Mesenchymal stem cell (in vitro differentiated cells and primary cell): ENCODE measurements around the gene MAJIN.

Experiments used
- DNase-seq: peaks from one replicate; pipeline ENCODE4 v3.0.0-alpha.2; 2013
- H2AFZ ChIP-seq: one replicate; pipeline ENCODE4 v1.6.1; 2013; ENCODE audit warnings: low read depth, mild to moderate bottlenecking, control low read depth, inconsistent platforms, low read length, moderate library complexity
- H2AK5ac ChIP-seq: 2 replicates; pipeline ENCODE4 v1.6.1; 2013; ENCODE audit warnings: low read length, moderate library complexity, mild to moderate bottlenecking, inconsistent platforms; ENCODE audit not compliant: severe bottlenecking
- H2BK120ac ChIP-seq: one replicate; pipeline ENCODE4 v1.6.1; 2013; ENCODE audit warnings: low read depth, mild to moderate bottlenecking, inconsistent platforms, low read length, moderate library complexity
- H2BK12ac ChIP-seq, 2 experiments: one replicate each; pipeline ENCODE4 v1.6.1; 2013; ENCODE audit warnings: inconsistent platforms in 2 of 2, low read length in 2 of 2, mild to moderate bottlenecking in 2 of 2, moderate library complexity in 2 of 2, control low read depth in 1 of 2
- H2BK15ac ChIP-seq: one replicate; pipeline ENCODE4 v1.6.1; 2013; ENCODE audit warnings: mild to moderate bottlenecking, low read depth, inconsistent platforms; ENCODE audit not compliant: poor library complexity, severe bottlenecking
- H2BK5ac ChIP-seq: 2 replicates; pipeline ENCODE4 v1.6.1; 2013; ENCODE audit warnings: low read depth, mild to moderate bottlenecking, low read length, control low read depth, inconsistent platforms; ENCODE audit not compliant: poor library complexity, severe bottlenecking
- H3K14ac ChIP-seq, 2 experiments: one replicate each; pipeline ENCODE4 v1.6.1; 2013; ENCODE audit warnings: inconsistent platforms in 2 of 2, low read length in 2 of 2, control low read depth in 1 of 2, mild to moderate bottlenecking in 1 of 2, moderate library complexity in 1 of 2
- H3K18ac ChIP-seq, 2 experiments: one replicate each; pipeline ENCODE4 v1.6.1; 2013; ENCODE audit warnings: inconsistent platforms in 2 of 2, low read length in 2 of 2, control low read depth in 1 of 2, low read depth in 1 of 2, mild to moderate bottlenecking in 1 of 2
- H3K23ac ChIP-seq, 2 experiments: one replicate each; pipeline ENCODE4 v1.6.1; 2013; ENCODE audit warnings: inconsistent platforms in 2 of 2, low read length in 2 of 2, mild to moderate bottlenecking in 2 of 2, moderate library complexity in 2 of 2, control low read depth in 1 of 2
- H3K27ac ChIP-seq: 2 replicates; pipeline ENCODE4 v1.5.1; 2013; ENCODE audit warnings: mild to moderate bottlenecking, moderate library complexity, low read length, control low read depth, inconsistent platforms; ENCODE audit not compliant: poor library complexity, severe bottlenecking
- H3K27me3 ChIP-seq, 2 experiments: 2 replicates each; pipeline versions ENCODE4 v1.6.1 to v1.7.0; 2013; ENCODE audit warnings: low read length in 2 of 2, mild to moderate bottlenecking in 2 of 2, moderate library complexity in 2 of 2, control low read depth in 1 of 2, inconsistent platforms in 1 of 2; ENCODE audit not compliant: control insufficient read depth in 1 of 2, insufficient read depth in 1 of 2
- H3K36me3 ChIP-seq, 2 experiments: 2 replicates each; pipeline versions ENCODE4 v1.6.1 to v1.7.0; 2013; ENCODE audit warnings: low read length in 2 of 2, control low read depth in 1 of 2, inconsistent platforms in 1 of 2, low read depth in 1 of 2, mild to moderate bottlenecking in 1 of 2; ENCODE audit not compliant: insufficient read depth in 2 of 2, control insufficient read depth in 1 of 2
- H3K4ac ChIP-seq, 2 experiments: one replicate each; pipeline ENCODE4 v1.6.1; 2013; ENCODE audit warnings: inconsistent platforms in 2 of 2, low read length in 2 of 2, mild to moderate bottlenecking in 2 of 2, moderate library complexity in 2 of 2, control low read depth in 1 of 2, low read depth in 1 of 2
- H3K4me1 ChIP-seq: 2 replicates; pipeline ENCODE4 v1.6.1; 2013; ENCODE audit warnings: low read depth, low read length, control low read depth; ENCODE audit not compliant: control insufficient read depth, insufficient read depth
- H3K4me2 ChIP-seq: 2 replicates; pipeline ENCODE4 v1.6.1; 2013; ENCODE audit warnings: low read length, mild to moderate bottlenecking, inconsistent platforms; ENCODE audit not compliant: poor library complexity, severe bottlenecking
- H3K4me3 ChIP-seq, 2 experiments: 2 replicates each; pipeline versions ENCODE4 v1.5.1 to v1.7.0; 2013; ENCODE audit warnings: low read length in 2 of 2, mild to moderate bottlenecking in 2 of 2, control low read depth in 1 of 2, low read depth in 1 of 2; ENCODE audit not compliant: insufficient read depth in 1 of 2
- H3K79me1 ChIP-seq: replicated peaks from 2 replicates; pipeline ENCODE4 v1.6.1; 2013; ENCODE audit warnings: mild to moderate bottlenecking, control low read depth, low read length, inconsistent platforms; ENCODE audit not compliant: poor library complexity, severe bottlenecking
- H3K9ac ChIP-seq: 2 replicates; pipeline ENCODE4 v1.7.0; 2013; ENCODE audit warnings: mild to moderate bottlenecking, low read length, moderate library complexity
- H3K9me3 ChIP-seq: 2 replicates; pipeline ENCODE4 v1.7.0; 2013; ENCODE audit warnings: mild to moderate bottlenecking, low read length; ENCODE audit not compliant: control insufficient read depth
- H4K8ac ChIP-seq: one replicate; pipeline ENCODE4 v1.6.1; 2013; ENCODE audit warnings: inconsistent platforms, mild to moderate bottlenecking, low read length, moderate library complexity
- H4K91ac ChIP-seq: one replicate; pipeline ENCODE4 v1.6.1; 2013; ENCODE audit warnings: mild to moderate bottlenecking, low read length, inconsistent platforms
- WGBS: methylation state at CpG from one replicate; pipeline ENCODE4 v1.1.7; 2013; ENCODE audit warnings: mixed read lengths; 5-methylcytosine and 5-hydroxymethylcytosine counted together

The MAJIN gene

DNA sequence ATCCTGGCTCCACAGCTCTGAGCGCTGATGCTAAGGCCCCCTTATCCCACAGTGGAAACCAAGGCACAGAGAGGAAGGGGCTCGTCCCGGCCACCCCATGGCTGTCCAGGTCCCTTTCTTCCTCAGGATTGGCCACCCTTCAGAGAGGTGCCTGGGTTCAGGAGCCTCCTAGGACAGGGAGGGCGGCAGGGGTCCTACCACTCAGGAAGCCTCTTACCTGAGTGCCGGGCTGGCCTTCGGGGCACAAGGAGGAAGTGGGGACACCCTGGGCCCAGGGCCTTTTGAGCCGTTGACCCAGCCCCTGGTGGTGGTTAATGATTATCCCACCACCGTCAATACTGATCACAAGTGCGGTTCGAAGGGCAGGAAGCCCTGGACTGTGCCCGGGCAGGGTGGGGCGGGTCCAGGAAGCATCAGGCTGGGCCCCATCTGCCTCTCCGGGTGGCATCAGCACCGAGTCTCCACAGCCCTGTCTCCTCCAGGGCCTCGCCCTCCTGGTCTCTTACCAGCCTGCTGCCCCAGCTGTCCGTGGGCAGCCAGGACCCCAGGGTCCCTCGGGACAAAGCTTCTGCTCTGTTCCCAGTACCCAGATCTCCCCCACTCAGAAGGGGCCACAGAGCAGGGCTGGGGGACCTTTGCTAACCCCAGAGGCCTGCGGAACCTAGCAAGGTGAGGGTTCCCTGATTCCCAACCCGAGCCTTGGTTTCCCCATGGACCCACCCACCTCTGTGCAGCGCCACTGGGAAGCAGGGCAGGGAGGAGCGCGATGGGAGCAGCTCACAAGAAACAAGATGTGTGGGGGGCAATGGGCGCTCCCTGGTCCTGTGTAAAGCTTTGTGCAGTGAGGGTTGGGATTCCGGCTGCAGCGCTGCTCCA lies 78.5 kb downstream of the MAJIN start:
- Histone ChIP-seq H3K4me3 (no peak overlapping the region), H3K4me2 (no peak overlapping the region), H4K91ac (peak overlapping the region; percentile 3), H2AFZ (no peak overlapping the region), H3K4ac (no peak overlapping the region), H3K18ac (peak overlapping the region in 1 of 2 experiments; percentile 86), H3K14ac (no peak overlapping the region), H3K23ac (no peak overlapping the region), H2BK120ac (no peak overlapping the region), H3K79me1 (no peaks in the 10 kb centered on the region), H3K9me3 (no peaks in the 10 kb centered on the region), H3K9ac (no peak overlapping the region), H3K36me3 (peaks cover 37 to 39% of the 10 kb centered on the region in 2 experiments), H3K4me1 (peaks cover 20% of the 10 kb centered on the region), H2BK5ac (no peak overlapping the region), H2BK12ac (peak overlapping the region in 1 of 2 experiments; percentile 25), H3K27me3 (no peaks in the 10 kb centered on the region), H4K8ac (no peak overlapping the region), H3K27ac (no peak overlapping the region), H2BK15ac (no peak overlapping the region), H2AK5ac (no peak overlapping the region)
- WGBS = 92% methylated on average over 25 of the region's 25 CpGs
- no peak for DNase-seq

DNA sequence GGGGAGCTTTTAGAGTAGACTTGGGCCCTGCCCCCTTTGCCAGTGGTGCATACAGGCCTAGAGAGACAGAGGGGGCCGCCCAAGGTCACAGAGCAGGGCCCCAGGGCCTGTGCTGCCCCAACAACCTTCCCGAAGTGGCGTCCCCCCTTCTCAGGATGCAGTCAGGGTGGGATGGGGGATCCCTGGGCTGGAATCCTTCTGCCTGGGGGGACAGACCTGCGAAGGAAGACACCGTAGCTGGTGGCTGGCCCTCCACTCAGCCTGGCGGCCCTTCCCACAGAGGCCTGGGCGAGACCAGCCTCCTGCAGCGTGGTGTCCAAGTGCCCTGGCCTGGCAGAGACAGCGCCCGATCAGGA lies 79.1 kb downstream of the MAJIN start:
- Histone ChIP-seq H3K36me3 (peaks cover 30 to 33% of the 10 kb centered on the region in 2 experiments), H2AK5ac (peak overlapping the region; percentile 34), H3K4me3 (no peak overlapping the region), H2AFZ (no peak overlapping the region), H4K8ac (no peak overlapping the region), H2BK5ac (no peak overlapping the region), H3K9me3 (no peaks in the 10 kb centered on the region), H3K4ac (no peak overlapping the region), H2BK120ac (no peak overlapping the region), H3K4me1 (peaks cover 25% of the 10 kb centered on the region), H2BK12ac (no peak overlapping the region), H3K4me2 (no peak overlapping the region), H3K79me1 (no peaks in the 10 kb centered on the region), H4K91ac (no peak overlapping the region), H3K18ac (no peak overlapping the region), H3K23ac (no peak overlapping the region), H3K27ac (no peak overlapping the region), H3K14ac (no peak overlapping the region), H2BK15ac (no peak overlapping the region), H3K9ac (no peak overlapping the region), H3K27me3 (no peaks in the 10 kb centered on the region)
- 95% methylated on average over 10 of the region's 10 CpGs for WGBS
- no peak for DNase-seq

DNA sequence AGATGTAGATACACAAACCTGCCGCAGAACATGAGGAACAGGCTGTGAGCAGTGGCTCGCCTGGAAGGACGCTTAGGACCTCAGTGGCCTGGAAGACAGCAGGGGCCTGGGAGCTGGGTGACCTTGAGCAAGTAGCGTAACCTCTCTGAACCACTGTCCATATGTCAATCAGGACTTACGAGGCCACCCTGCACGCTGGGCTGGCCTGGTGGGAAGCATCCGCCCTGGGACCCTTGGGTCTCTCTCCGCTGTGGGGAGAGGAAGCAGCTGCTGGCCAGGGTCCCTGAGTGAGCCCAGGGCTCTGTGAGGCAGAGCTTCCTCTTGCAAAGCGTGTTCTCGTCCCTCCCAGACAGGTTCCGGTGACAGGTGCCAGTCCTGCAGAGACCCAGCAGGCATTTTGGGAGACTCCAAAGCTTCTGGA lies 79.5 kb downstream of the MAJIN start:
- H3K9ac ChIP-seq = no peak overlapping the region
- no peak for DNase-seq
- H3K9me3 ChIP-seq = no peaks in the 10 kb centered on the region
- no peak overlapping the region for H2BK5ac ChIP-seq
- no peak overlapping the region for H2BK15ac ChIP-seq
- no peak overlapping the region for H2BK12ac ChIP-seq
- H3K14ac ChIP-seq = no peak overlapping the region
- H3K4me3 ChIP-seq = no peak overlapping the region
- H3K27ac ChIP-seq = no peak overlapping the region
- peak overlapping the region; percentile 40 for H4K91ac ChIP-seq
- no peaks in the 10 kb centered on the region for H3K27me3 ChIP-seq
- no peak overlapping the region for H3K23ac ChIP-seq
- no peak overlapping the region for H3K18ac ChIP-seq
- H3K4me2 ChIP-seq = no peak overlapping the region
- peaks cover 27% of the 10 kb centered on the region for H3K4me1 ChIP-seq
- WGBS = 90% methylated on average over 11 of the region's 11 CpGs
- H2BK120ac ChIP-seq = no peak overlapping the region
- H3K36me3 ChIP-seq = peaks cover 28 to 29% of the 10 kb centered on the region in 2 experiments
- no peaks in the 10 kb centered on the region for H3K79me1 ChIP-seq
- H4K8ac ChIP-seq = no peak overlapping the region
- H2AFZ ChIP-seq = no peak overlapping the region
- no peak overlapping the region for H2AK5ac ChIP-seq
- no peak overlapping the region for H3K4ac ChIP-seq

GRCh38 chr11:64891880-64892279 lies 80.0 kb downstream of the MAJIN start:
- H3K27ac ChIP-seq = no peak overlapping the region
- no peak overlapping the region for H3K4ac ChIP-seq
- H3K4me3 ChIP-seq = no peak overlapping the region
- H2AFZ ChIP-seq = no peak overlapping the region
- no peak overlapping the region for H4K8ac ChIP-seq
- H3K79me1 ChIP-seq = no peaks in the 10 kb centered on the region
- H3K23ac ChIP-seq = no peak overlapping the region
- H2AK5ac ChIP-seq = no peak overlapping the region
- H3K14ac ChIP-seq = peak overlapping the region in 1 of 2 experiments; percentile 7
- peaks cover 27% of the 10 kb centered on the region for H3K4me1 ChIP-seq
- no peak overlapping the region for H2BK5ac ChIP-seq
- 75% methylated on average over 4 of the region's 5 CpGs for whole genome bisulfite sequencing
- H3K36me3 ChIP-seq = peaks cover 24 to 25% of the 10 kb centered on the region in 2 experiments
- DNase-seq = no peak
- H2BK12ac ChIP-seq = peak overlapping the region in 1 of 2 experiments; percentile 21
- H3K18ac ChIP-seq = no peak overlapping the region
- no peak overlapping the region for H4K91ac ChIP-seq
- no peak overlapping the region for H2BK120ac ChIP-seq
- H3K9ac ChIP-seq = no peak overlapping the region
- H3K9me3 ChIP-seq = no peaks in the 10 kb centered on the region
- no peak overlapping the region for H2BK15ac ChIP-seq
- H3K4me2 ChIP-seq = no peak overlapping the region
- no peaks in the 10 kb centered on the region for H3K27me3 ChIP-seq
